SU-DHL-6 (cell line): Measurements from ENCODE around the gene ITIH3.

Experiments used
- CTCF ChIP-seq: fragments of 200-600 bp; sonication (generic); IDR thresholded peaks from one replicate; pipeline ENCODE4 v1.5.1; 2017; ENCODE audit warnings: antibody characterized with exemption, mild to moderate bottlenecking, low read length, moderate library complexity; ENCODE audit not compliant: insufficient read depth, poor library complexity, severe bottlenecking
- EZH2phosphoT487 ChIP-seq: fragments of 200-600 bp; sonication (generic), shearing (Covaris generic); conservative IDR thresholded peaks from 2 replicates; pipeline ENCODE4 v1.6.1; 2018; ENCODE audit warnings: mild to moderate bottlenecking, antibody characterized with exemption, low read length, moderate library complexity, mixed read lengths

GRCh38 chr3:52775877-52776276 is 18.7 kb upstream of the ITIH3 start:
- no peak for TF ChIP-seq CTCF
- TF ChIP-seq EZH2phosphoT487, result no peak
